ACC112 (cell line): ENCODE results near the gene GLI3.

Source experiments
- H2AFZ ChIP-seq: fragments of 200-600 bp; sonication (generic); one replicate; pipeline ENCODE4 v1.6.0; 2017; ENCODE audit warnings: antibody characterized with exemption, low read length; ENCODE audit not compliant: unreplicated experiment
- H3K27ac ChIP-seq: fragments of 200-600 bp; sonication (generic); 2 replicates; pipeline ENCODE4 v1.5.1; 2014; ENCODE audit warnings: low read depth, mild to moderate bottlenecking, antibody characterized with exemption, low read length, moderate library complexity
- H3K27me3 ChIP-seq: fragments of 200-600 bp; sonication (generic); 2 replicates; pipeline ENCODE4 v1.6.1; 2014; ENCODE audit warnings: mild to moderate bottlenecking, antibody characterized with exemption, low read length, moderate library complexity, mixed read lengths; ENCODE audit not compliant: insufficient read depth
- H3K36me3 ChIP-seq: fragments of 200-600 bp; sonication (generic); 2 replicates; pipeline ENCODE4 v1.6.1; 2016; ENCODE audit warnings: mild to moderate bottlenecking, antibody characterized with exemption, low read length, moderate library complexity, mixed read lengths; ENCODE audit not compliant: insufficient read depth
- H3K4me1 ChIP-seq: fragments of 200-600 bp; sonication (generic); one replicate; pipeline ENCODE4 v1.6.1; 2016; ENCODE audit warnings: low read length, mixed read lengths; ENCODE audit not compliant: insufficient read depth, unreplicated experiment, control insufficient read depth
- H3K4me3 ChIP-seq: fragments of 200-600 bp; sonication (generic); 2 replicates; pipeline ENCODE4 v1.5.1; 2014; ENCODE audit warnings: mild to moderate bottlenecking, low read depth, low read length
- H3K79me2 ChIP-seq: fragments of 200-600 bp; sonication (generic); one replicate; pipeline ENCODE4 v1.6.0; 2016; ENCODE audit warnings: low read length; ENCODE audit not compliant: control insufficient read depth, unreplicated experiment, insufficient read depth

The GLI3 gene

DNA sequence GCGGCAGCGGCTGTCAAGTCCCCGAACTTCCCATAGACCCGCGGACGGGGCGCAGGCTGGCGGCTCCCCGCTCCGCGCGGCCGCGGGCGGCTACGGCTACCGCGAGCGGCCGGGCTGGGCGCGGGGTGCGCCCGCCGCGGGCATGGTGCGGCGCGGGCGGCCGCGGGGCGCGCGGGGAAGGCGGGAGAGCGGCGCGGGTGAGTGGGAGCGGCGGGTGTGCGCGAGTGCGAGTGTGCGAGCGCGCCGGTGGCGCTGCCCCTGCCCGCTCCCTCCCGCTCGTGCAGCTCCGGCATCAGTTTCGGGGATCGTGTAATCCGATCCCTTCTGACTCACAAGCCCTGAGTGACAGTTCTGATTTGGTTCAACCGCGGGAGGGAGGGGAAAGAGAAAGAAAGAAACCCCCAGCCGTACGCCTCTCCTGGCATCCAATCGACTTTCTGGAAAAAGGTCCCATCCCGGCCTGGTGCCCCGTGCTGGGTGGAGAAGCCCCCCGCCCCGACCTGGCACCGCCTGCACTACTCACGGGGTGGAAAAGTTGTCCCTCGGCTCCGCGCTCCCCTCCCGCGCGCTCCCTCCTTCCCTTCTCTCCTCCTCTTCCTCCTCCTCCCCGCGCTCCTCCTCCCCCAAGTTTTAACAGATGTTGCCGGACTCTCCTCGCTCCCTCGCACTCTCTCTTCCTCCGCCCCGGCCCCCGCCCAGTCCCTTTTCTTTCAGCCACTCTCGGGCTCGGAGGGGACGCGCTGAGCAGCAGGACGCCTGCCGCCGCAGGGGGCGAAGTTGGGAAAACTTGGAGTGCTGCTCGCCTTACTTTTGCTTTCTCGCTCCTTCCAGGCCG lies at the start of gene GLI3:
TSS of gene GLI3 (minus strand) at position 234 of the 835 bp plus-strand sequence. CDS start 13,956 bp downstream, outside the sequence.
- Histone ChIP-seq H3K4me3 (peak within 1 kb of the TSS; percentile 88), H3K36me3 (no peaks in the 10 kb centered on the region), H3K27me3 (no peaks in the 10 kb centered on the region), H3K79me2 (peaks cover 36% of the 10 kb centered on the region), H3K4me1 (peaks cover 45% of the 10 kb centered on the region), H3K27ac (peak within 1 kb of the TSS; percentile 81), H2AFZ (peak within 1 kb of the TSS; percentile 90)

DNA sequence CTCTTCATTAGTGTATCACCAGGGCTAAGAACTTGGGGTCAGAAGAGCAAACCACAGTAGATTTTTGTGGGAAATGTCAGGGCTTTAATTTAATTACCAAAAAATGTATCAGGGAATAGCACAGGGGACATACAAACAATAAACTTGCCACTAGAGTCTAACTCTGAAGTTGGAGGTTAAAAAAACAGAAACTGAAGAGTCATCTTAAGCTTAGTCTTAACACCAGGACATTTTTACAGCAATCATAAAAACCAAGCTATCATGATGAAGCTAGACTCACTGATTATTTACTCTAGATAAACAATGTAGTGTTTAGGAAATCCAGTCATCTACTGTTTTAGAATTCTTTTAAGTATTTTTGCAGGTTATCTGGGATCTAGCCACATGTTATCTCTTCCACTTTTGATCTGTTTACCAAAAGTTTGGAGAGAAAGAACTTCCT lies 48.4 kb upstream of the GLI3 start:
- peaks cover 30% of the 10 kb centered on the region for H3K4me1 ChIP-seq
- no peaks in the 10 kb centered on the region for H3K27me3 ChIP-seq
- H3K4me3 ChIP-seq: peak overlapping the region; percentile 34; the same call in 1 of the 2 replicates
- 0 out of 2 replicates have a peak overlapping the region, but pooled peaks have one; percentile 26 for H3K27ac ChIP-seq
- H3K79me2 ChIP-seq: no peaks in the 10 kb centered on the region
- no peaks in the 10 kb centered on the region for H3K36me3 ChIP-seq
- H2AFZ ChIP-seq: peak overlapping the region; percentile 41

DNA sequence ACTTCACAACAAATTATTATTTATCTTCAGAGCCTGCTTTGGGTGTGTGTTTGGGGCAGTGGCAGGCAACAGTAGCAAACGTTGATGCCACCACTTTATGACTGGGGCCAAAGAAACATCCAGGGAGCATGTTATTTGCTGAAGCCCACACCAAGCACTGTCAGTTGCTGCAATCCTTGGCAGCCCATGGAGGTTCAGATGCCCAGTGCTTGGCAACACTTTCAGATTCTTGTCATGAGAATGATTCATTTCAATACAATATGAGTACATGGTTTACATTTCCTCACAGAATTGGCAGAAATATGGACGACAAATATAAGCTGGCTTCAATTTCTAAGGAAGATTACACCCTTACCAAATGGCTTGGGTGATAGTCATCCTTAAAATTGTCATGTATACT lies 46.5 kb upstream of the GLI3 start:
- no peaks in the 10 kb centered on the region for H3K27me3 ChIP-seq
- peaks cover 30% of the 10 kb centered on the region for H3K4me1 ChIP-seq
- no peak overlapping the region for H2AFZ ChIP-seq
- H3K27ac ChIP-seq: no peak overlapping the region
- no peaks in the 10 kb centered on the region for H3K36me3 ChIP-seq
- no peaks in the 10 kb centered on the region for H3K79me2 ChIP-seq
- H3K4me3 ChIP-seq: no peak overlapping the region

DNA sequence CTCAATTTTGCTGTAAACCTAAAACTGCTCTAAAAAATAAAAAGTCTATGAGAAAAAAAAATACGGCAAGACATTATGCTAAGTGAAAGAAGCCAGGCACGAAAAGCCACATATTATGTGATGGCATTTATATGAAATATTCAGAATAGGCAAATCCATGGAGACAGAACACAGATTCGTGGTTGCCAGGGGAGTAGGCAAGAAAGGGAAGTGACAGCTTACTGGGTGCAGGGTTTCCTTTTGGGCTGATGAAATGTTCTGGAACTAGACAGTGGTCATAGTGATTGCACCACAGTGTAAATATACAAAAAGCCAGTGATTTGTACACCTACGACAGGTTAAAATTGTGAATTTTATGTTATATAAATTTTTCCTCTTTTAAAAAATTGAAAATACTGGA lies 41.3 kb upstream of the GLI3 start:
- Histone ChIP-seq H3K36me3 (no peaks in the 10 kb centered on the region), H3K4me3 (no peak overlapping the region), H3K27ac (no peak overlapping the region), H2AFZ (no peak overlapping the region), H3K4me1 (peaks cover 8% of the 10 kb centered on the region), H3K27me3 (no peaks in the 10 kb centered on the region), H3K79me2 (no peaks in the 10 kb centered on the region)

DNA sequence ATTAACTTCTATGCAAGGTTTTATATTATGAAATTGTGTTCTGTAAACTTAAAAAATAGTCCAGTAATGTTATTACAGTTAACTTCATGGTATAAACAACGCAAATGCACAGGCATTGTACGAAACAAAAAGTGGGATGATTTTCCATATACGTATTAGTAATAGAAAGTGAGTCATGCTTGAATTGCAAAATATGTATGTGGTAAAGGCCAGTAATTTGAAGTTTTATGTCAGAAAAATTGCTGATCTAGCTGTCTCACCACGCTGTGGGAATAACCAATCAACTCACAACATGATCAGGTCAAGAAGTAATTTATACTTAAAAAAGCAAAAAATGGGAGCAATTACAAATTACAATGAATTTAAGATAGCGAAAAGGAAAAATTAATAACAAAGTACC lies 37.0 kb upstream of the GLI3 start:
- Histone ChIP-seq H3K36me3 (no peaks in the 10 kb centered on the region), H3K27ac (peak overlapping the region; percentile 74), H3K27me3 (no peaks in the 10 kb centered on the region)

DNA sequence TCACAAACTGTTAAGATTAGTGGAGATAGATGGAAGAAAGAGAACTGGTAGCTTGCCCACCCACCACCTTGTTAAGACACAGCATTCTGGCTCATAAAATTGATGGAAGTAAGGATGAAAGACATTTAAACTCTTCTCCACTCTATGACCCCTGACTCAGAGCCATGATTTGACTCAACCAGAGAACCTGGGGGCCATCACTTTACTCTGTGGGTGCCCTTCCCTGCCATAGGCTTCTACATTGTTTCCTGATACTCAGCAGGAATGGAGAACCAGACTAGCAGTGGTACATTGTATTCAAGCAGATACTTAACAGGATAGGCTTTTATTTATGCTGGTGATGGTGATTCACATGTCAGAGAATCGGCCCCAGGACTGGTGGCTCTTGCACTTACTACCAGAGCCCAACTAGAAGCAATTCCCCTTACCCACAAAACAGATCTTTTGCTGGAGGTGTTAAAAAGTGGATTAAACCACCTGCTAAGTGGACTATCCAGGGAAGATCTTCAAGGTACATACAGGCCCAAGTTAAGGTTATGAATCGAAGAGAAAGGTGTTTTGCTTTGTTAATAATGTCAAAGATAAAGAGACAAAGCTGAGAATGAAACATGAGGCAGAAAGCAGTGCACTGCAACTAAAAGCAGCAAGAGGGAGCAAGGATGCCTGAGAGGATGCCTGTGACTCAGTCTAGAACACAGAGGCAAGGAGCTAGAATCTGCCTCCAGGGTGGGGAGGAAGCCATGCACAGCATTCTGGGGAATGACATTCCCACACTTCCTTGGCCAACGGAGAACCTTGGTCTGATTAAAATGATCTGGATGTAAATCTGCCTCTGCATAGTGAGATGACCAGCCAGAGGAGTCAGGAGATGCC lies 36.0 kb upstream of the GLI3 start:
- H3K4me3 ChIP-seq: peak overlapping the region; percentile 23; the same call in 1 of the 2 replicates
- no peaks in the 10 kb centered on the region for H3K36me3 ChIP-seq
- H3K27me3 ChIP-seq: no peaks in the 10 kb centered on the region
- no peaks in the 10 kb centered on the region for H3K79me2 ChIP-seq
- peak overlapping the region; percentile 35 for H2AFZ ChIP-seq
- H3K27ac ChIP-seq: peak overlapping the region; percentile 74
- peaks cover 13% of the 10 kb centered on the region for H3K4me1 ChIP-seq

More for the DNA sequence above, 37.0 kb upstream of the GLI3 start:
- peak overlapping the region; percentile 25 for H2AFZ ChIP-seq
- peaks cover 13% of the 10 kb centered on the region for H3K4me1 ChIP-seq
- peak overlapping the region; percentile 23; the same call in 1 of the 2 replicates for H3K4me3 ChIP-seq
- H3K79me2 ChIP-seq: no peaks in the 10 kb centered on the region

DNA sequence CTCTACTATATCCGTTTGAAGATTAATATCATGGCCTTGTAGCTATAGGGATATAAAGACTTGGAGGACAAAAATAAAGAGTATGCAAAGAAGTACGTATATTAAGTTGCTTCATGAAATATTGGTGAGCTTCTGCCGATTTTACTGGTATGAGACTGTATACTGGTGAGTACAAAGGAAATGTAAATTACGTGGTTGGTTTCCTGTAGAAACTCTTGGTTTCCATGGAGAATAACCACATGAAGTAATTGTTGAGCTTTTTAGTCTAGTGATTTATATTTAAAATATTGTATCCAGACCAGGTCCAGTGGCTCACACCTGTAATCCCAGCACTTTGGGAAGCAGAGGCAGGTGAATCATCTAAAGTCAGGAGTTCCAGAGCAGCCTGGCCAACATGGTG lies 32.2 kb upstream of the GLI3 start:
- H3K27me3 ChIP-seq: no peaks in the 10 kb centered on the region
- no peaks in the 10 kb centered on the region for H3K79me2 ChIP-seq
- no peaks in the 10 kb centered on the region for H3K36me3 ChIP-seq
- no peak overlapping the region for H2AFZ ChIP-seq
- H3K27ac ChIP-seq: no peak overlapping the region
- H3K4me1 ChIP-seq: peaks cover 13% of the 10 kb centered on the region
- no peak overlapping the region for H3K4me3 ChIP-seq

DNA sequence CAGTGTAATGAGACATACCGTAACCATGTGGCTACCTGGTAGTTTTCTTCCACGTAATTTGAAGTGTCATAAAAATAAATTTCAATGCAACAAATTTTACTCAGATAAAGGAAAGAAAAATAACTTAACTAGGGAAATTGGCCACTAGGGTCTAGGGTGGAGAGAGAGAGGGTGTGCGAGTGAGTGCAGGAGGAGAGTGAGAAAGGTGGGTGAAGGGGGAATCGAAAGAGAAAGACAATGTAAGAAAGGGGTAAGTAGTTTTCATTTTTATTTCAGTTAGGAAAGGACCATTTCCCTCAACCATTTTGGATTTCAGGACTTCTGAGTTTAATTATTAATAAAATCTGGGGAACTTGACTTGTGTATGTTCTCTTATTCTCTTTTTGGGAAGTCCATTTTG lies 27.7 kb upstream of the GLI3 start:
- H3K27ac ChIP-seq: no peak overlapping the region
- H2AFZ ChIP-seq: no peak overlapping the region
- H3K4me3 ChIP-seq: no peak overlapping the region
- no peaks in the 10 kb centered on the region for H3K36me3 ChIP-seq
- H3K4me1 ChIP-seq: no peaks in the 10 kb centered on the region
- no peaks in the 10 kb centered on the region for H3K79me2 ChIP-seq
- no peaks in the 10 kb centered on the region for H3K27me3 ChIP-seq

DNA sequence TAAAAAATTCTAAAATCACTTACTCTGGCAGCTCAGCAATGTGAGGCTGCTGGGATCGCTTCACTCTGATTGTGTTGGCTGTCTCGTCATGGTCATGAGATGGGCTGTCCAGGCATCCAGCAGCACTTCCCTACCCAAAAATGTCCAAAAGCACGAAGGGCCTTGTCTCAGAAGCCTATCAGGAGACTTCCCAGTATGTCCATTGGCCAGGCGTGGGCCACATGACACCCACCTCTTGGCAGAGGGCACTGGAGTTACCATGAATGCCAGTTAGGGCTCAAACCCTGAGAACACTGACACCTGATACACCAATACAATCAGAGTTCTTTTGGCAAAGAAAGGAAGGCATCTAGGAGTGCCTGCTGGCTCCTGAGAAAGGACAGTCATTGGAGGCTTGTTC lies 27.0 kb upstream of the GLI3 start:
- Histone ChIP-seq H3K79me2 (no peaks in the 10 kb centered on the region), H2AFZ (no peak overlapping the region), H3K36me3 (no peaks in the 10 kb centered on the region), H3K27me3 (no peaks in the 10 kb centered on the region), H3K27ac (no peak overlapping the region), H3K4me3 (no peak overlapping the region), H3K4me1 (no peaks in the 10 kb centered on the region)

DNA sequence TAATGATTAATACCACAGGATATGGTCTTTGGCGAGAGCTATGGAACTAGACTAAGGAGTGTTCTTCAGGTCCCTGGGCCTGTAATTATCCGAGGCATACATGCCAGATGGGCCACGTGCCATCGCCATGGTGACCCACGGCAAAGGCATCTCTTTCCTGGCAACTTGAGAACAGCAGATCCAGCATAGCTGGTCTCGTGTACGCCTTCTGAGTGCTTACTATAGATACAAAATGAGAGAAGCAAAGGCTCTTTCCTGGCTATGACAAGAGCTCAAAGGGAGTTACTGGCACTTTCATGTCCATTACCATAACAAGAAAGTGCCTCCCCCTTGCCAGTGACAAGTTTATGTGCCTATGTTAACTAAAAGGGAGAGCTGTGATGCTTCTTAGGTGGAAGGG lies 26.0 kb upstream of the GLI3 start:
- H3K4me3 ChIP-seq: no peak overlapping the region
- no peaks in the 10 kb centered on the region for H3K27me3 ChIP-seq
- no peaks in the 10 kb centered on the region for H3K4me1 ChIP-seq
- no peak overlapping the region for H3K27ac ChIP-seq
- H3K36me3 ChIP-seq: no peaks in the 10 kb centered on the region
- no peak overlapping the region for H2AFZ ChIP-seq
- H3K79me2 ChIP-seq: no peaks in the 10 kb centered on the region
